ENCODE measurements around the gene TM4SF4. TPM values are rescaled to one million over a fixed set of nuclear protein-coding genes. Genes with fewer than 3 reads are reported as not detected.

The TM4SF4 gene
- total RNA-seq, 2 experiments from 2014 or later = not detected

- no peaks in the 10 kb centered on the region for H3K36me3 Mint-ChIP-seq (ENCODE audit: low read depth)
- intact Hi-C loops (cut with DNase I, micrococcal nuclease) = no loop called here
- ATAC-seq = no peak
- H3K4me1 Mint-ChIP-seq = no peaks in the 10 kb centered on the region
- H3K27me3 Mint-ChIP-seq = no peaks in the 10 kb centered on the region
- CTCF ChIA-PET = interaction anchor here (0.5 to 1.2 kb wide), 3 partner anchors 30 to 353 kb away, joined by 3 read pairs; no protein-coding TSS in a partner anchor
- POLR2A ChIA-PET = interaction anchor here (1.2 kb wide), 1 partner anchor 14 kb away, joined by 3 read pairs; no protein-coding TSS in a partner anchor
- no peak overlapping the region for H3K4me3 Mint-ChIP-seq
- H3K27ac Mint-ChIP-seq = no peak overlapping the region
- no peaks in the 10 kb centered on the region for H3K9me3 Mint-ChIP-seq (ENCODE audit: low read depth)
- no peak for DNase-seq
Observed at GRCh38 chr3:149473357-149474249, 894 bp upstream of the TM4SF4 start.

- intact Hi-C loops (cut with DNase I, micrococcal nuclease) = no loop called here
Observed at GRCh38 chr3:149475451-149476060, 1.1 kb downstream of the TM4SF4 start.

GRCh38 chr3:149476225-149476624 is 1.7 kb downstream of the TM4SF4 start:
- ATAC-seq (no peak), DNase-seq (no peak)
- peaks cover 2% of the 10 kb centered on the region for H3K27me3 Mint-ChIP-seq
- H3K4me1 Mint-ChIP-seq = no peaks in the 10 kb centered on the region
- CTCF ChIA-PET = no interaction called here
- no peaks in the 10 kb centered on the region for H3K36me3 Mint-ChIP-seq (ENCODE audit: low read depth)
- POLR2A ChIA-PET = no interaction called here
- no peaks in the 10 kb centered on the region for H3K9me3 Mint-ChIP-seq (ENCODE audit: low read depth)
- no peak overlapping the region for H3K4me3 Mint-ChIP-seq
- intact Hi-C loops (cut with DNase I, micrococcal nuclease) = no loop called here
- no peak overlapping the region for H3K27ac Mint-ChIP-seq

More at GRCh38 chr3:149475451-149476060, 1.1 kb downstream of the TM4SF4 start:
- CTCF ChIA-PET = interaction anchor here (0.9 to 1.0 kb wide), 2 partner anchors 10 to 13 kb away, joined by 4 to 5 read pairs; no protein-coding TSS in a partner anchor
- Mint-ChIP-seq H3K27me3 (peaks cover 2% of the 10 kb centered on the region), H3K9me3 (ENCODE audit: low read depth) (no peaks in the 10 kb centered on the region), H3K27ac (no peak overlapping the region), H3K36me3 (ENCODE audit: low read depth) (no peaks in the 10 kb centered on the region), H3K4me3 (no peak overlapping the region), H3K4me1 (no peaks in the 10 kb centered on the region)
- POLR2A ChIA-PET = no interaction called here
- DNase-seq = no peak
- no peak for ATAC-seq

GRCh38 chr3:149479621-149480325 is 5.3 kb downstream of the TM4SF4 start:
- DNase-seq (no peak), ATAC-seq (no peak)
- CTCF ChIA-PET = interaction anchor here (0.6 to 1.6 kb wide), 3 partner anchors 9 to 433 kb away, joined by 3 to 6 read pairs (median 3); no protein-coding TSS in a partner anchor
- Mint-ChIP-seq H3K36me3 (ENCODE audit: low read depth) (no peaks in the 10 kb centered on the region), H3K9me3 (ENCODE audit: low read depth) (no peaks in the 10 kb centered on the region), H3K27ac (no peak overlapping the region), H3K4me1 (no peaks in the 10 kb centered on the region), H3K27me3 (peaks cover 2% of the 10 kb centered on the region), H3K4me3 (no peak overlapping the region)
- intact Hi-C loops (cut with DNase I, micrococcal nuclease) = loop anchor here (1.0 to 10.0 kb wide), 5 partner anchors 86 to 525 kb away; no protein-coding TSS in a partner anchor
- POLR2A ChIA-PET = no interaction called here

GRCh38 chr3:149480326-149481017 is 6.0 kb downstream of the TM4SF4 start:
- H3K9me3 Mint-ChIP-seq (ENCODE audit: low read depth) = no peaks in the 10 kb centered on the region
- no peak overlapping the region for H3K27ac Mint-ChIP-seq
- ATAC-seq (peak; percentile 51), DNase-seq (peak; percentile 70)
- H3K36me3 Mint-ChIP-seq (ENCODE audit: low read depth) = no peaks in the 10 kb centered on the region
- CTCF ChIA-PET = interaction anchor here (0.7 to 1.6 kb wide), 4 partner anchors 8 to 665 kb away, joined by 3 to 6 read pairs (median 3); no protein-coding TSS in a partner anchor
- H3K27me3 Mint-ChIP-seq = peaks cover 2% of the 10 kb centered on the region
- POLR2A ChIA-PET = no interaction called here
- no peaks in the 10 kb centered on the region for H3K4me1 Mint-ChIP-seq
- no peak overlapping the region for H3K4me3 Mint-ChIP-seq
- intact Hi-C loops (cut with DNase I, micrococcal nuclease) = loop anchor here (1.0 to 10.0 kb wide), 5 partner anchors 87 to 526 kb away; no protein-coding TSS in a partner anchor

- Mint-ChIP-seq H3K27me3 (peaks cover 2% of the 10 kb centered on the region), H3K27ac (no peak overlapping the region), H3K9me3 (ENCODE audit: low read depth) (no peaks in the 10 kb centered on the region), H3K4me3 (no peak overlapping the region), H3K4me1 (no peaks in the 10 kb centered on the region), H3K36me3 (ENCODE audit: low read depth) (no peaks in the 10 kb centered on the region)
- DNase-seq (no peak), ATAC-seq (no peak)
- intact Hi-C loops (cut with DNase I, micrococcal nuclease) = loop anchor here (2.0 to 10.0 kb wide), 2 partner anchors 128 to 526 kb away; no protein-coding TSS in a partner anchor
- POLR2A ChIA-PET = no interaction called here
- CTCF ChIA-PET = interaction anchor here (0.7 kb wide), 2 partner anchors 15 to 664 kb away, joined by 3 read pairs; no protein-coding TSS in a partner anchor
Observed at GRCh38 chr3:149481056-149481455, 6.6 kb downstream of the TM4SF4 start.

- no peak for ATAC-seq
- ChIA-PET CTCF (no interaction called here), POLR2A (no interaction called here)
- Mint-ChIP-seq H3K4me3 (no peak overlapping the region), H3K27me3 (peaks cover 2% of the 10 kb centered on the region), H3K27ac (no peak overlapping the region), H3K36me3 (ENCODE audit: low read depth) (no peaks in the 10 kb centered on the region), H3K9me3 (ENCODE audit: low read depth) (no peaks in the 10 kb centered on the region), H3K4me1 (no peaks in the 10 kb centered on the region)
- intact Hi-C loops (cut with DNase I, micrococcal nuclease) = loop anchor here (2.0 to 10.0 kb wide), 2 partner anchors 129 to 527 kb away; no protein-coding TSS in a partner anchor
- DNase-seq = no peak
Observed at GRCh38 chr3:149481491-149481890, 7.0 kb downstream of the TM4SF4 start.

GRCh38 chr3:149486726-149487125 is 12.2 kb downstream of the TM4SF4 start:
- H3K4me1 Mint-ChIP-seq = no peaks in the 10 kb centered on the region
- ChIA-PET CTCF (interaction anchor here (1.4 kb wide), 1 partner anchor 8 kb away, joined by 3 read pairs; no protein-coding TSS in a partner anchor), POLR2A (no interaction called here)
- intact Hi-C loops (cut with DNase I, micrococcal nuclease) = loop anchor here in 1 of 2 experiments (10.0 kb wide), 1 partner anchor 532 kb away; no protein-coding TSS in a partner anchor
- ATAC-seq (no peak), DNase-seq (no peak)
- no peaks in the 10 kb centered on the region for H3K9me3 Mint-ChIP-seq (ENCODE audit: low read depth)
- H3K4me3 Mint-ChIP-seq = no peak overlapping the region
- no peak overlapping the region for H3K27ac Mint-ChIP-seq
- no peaks in the 10 kb centered on the region for H3K36me3 Mint-ChIP-seq (ENCODE audit: low read depth)
- peaks cover 8% of the 10 kb centered on the region for H3K27me3 Mint-ChIP-seq

- ChIA-PET CTCF (interaction anchor here (0.6 to 1.9 kb wide), 3 partner anchors 8 to 142 kb away, joined by 4 to 6 read pairs (median 5); no protein-coding TSS in a partner anchor), POLR2A (no interaction called here)
- no peaks in the 10 kb centered on the region for H3K4me1 Mint-ChIP-seq
- no peak overlapping the region for H3K4me3 Mint-ChIP-seq
- ATAC-seq = peak; percentile 36
- H3K27me3 Mint-ChIP-seq = peaks cover 13% of the 10 kb centered on the region
- H3K27ac Mint-ChIP-seq = no peak overlapping the region
- no peaks in the 10 kb centered on the region for H3K9me3 Mint-ChIP-seq (ENCODE audit: low read depth)
- DNase-seq = peak; percentile 64
- intact Hi-C loops (cut with DNase I, micrococcal nuclease) = loop anchor here in 1 of 2 experiments (10.0 kb wide), 1 partner anchor 533 kb away; no protein-coding TSS in a partner anchor
- H3K36me3 Mint-ChIP-seq (ENCODE audit: low read depth) = no peaks in the 10 kb centered on the region
Observed at GRCh38 chr3:149487598-149488197, 13.2 kb downstream of the TM4SF4 start.

- ATAC-seq (no peak), DNase-seq (peak; percentile 11)
- intact Hi-C loops (cut with DNase I, micrococcal nuclease) = loop anchor here in 1 of 2 experiments (10.0 kb wide), 1 partner anchor 534 kb away; no protein-coding TSS in a partner anchor
- H3K4me1 Mint-ChIP-seq = no peaks in the 10 kb centered on the region
- H3K9me3 Mint-ChIP-seq (ENCODE audit: low read depth) = no peaks in the 10 kb centered on the region
- no peak overlapping the region for H3K27ac Mint-ChIP-seq
- POLR2A ChIA-PET = no interaction called here
- peaks cover 16% of the 10 kb centered on the region for H3K27me3 Mint-ChIP-seq
- CTCF ChIA-PET = interaction anchor here (1.9 kb wide), 1 partner anchor 9 kb away, joined by 6 read pairs; no protein-coding TSS in a partner anchor
- H3K36me3 Mint-ChIP-seq (ENCODE audit: low read depth) = no peaks in the 10 kb centered on the region
- H3K4me3 Mint-ChIP-seq = no peak overlapping the region
Observed at GRCh38 chr3:149489060-149489690, 14.7 kb downstream of the TM4SF4 start.
